NCI-H345 treated with DMSO at 0.1 percent for 48 hours (cell line): ENCODE results near the gene BPIFB2.

Experiments used
- DNase-seq: peaks from one replicate; lab custom pipeline; 2025; ENCODE audit not compliant: unreplicated experiment; lab: John Stamatoyannopoulos, UW

BPIFB2 gene

DNA sequence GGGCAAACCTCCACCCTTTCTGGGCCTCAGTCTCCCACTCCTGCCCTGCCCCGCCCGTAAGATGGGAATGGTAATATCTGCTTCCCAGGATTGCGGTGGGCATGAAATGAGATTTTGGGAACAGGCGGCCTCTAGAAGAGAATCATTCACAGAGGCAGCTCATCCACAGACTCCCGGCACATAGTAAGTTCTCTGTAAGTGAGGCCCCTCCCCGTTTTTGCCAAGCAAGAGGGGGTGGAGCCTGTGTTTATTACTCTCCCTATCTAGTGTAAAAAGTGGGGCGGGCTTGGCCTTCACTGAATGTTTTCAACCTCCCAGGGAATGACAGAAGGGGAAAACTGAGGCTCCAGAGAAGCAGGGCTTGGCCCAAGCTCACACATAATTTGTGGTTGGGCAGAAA lies 23.3 kb upstream of the BPIFB2 start:
- DNase-seq, result no peak

DNA sequence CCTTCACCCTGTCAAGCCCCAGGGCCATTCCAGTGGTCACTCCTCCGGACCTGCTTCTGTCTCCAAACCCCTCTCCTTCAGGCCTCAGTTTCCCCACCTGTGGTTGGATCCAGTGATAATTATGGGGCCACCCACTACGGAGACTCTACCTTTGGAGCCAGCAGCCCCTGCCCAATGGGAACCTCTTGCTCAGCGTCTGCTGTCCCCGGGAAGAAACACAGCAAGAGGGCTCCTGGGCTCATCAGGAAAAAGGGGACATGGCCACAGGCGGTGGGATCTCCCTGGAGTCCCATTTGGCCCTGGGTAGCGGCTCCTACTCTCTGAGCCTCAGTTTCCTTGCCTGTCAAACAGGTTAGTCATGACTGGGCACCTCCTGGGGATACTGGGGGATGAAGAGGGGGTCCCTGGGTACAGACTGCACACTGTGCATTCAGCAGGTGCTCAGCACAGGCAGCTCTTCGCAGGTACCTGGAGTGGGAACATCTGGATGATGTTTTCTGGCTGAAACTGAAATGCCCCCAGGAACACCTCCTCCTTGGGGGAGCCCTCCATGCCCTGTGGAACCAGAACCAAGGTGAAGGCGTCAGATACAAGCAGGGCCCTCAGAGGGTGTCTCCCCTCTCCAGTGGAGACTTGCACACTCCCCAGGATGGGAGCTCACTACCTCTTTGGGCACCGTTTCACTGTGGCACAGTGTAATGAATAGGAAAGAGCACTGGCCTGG lies 22.7 kb upstream of the BPIFB2 start:
- DNase-seq, result no peak

DNA sequence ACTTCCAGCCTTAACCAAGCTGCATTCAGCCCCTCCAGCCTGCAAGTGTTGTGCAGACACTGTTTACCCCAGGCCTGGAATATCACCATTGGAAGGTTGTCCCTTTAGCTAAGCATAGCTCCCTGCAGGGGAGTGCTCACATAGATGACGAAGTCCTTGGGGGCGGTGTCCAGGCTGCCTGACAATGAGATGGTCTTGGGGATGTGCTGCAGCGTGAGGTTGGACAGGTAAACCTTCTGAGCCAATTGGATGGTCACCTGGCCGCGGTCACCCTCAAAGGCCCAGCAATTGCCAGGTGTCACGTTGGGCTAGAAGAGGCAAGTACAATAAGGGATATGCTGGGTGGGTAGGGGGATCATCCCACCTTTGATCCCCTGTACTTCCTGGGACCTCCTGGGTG lies 21.9 kb upstream of the BPIFB2 start:
- DNase-seq, result no peak

DNA sequence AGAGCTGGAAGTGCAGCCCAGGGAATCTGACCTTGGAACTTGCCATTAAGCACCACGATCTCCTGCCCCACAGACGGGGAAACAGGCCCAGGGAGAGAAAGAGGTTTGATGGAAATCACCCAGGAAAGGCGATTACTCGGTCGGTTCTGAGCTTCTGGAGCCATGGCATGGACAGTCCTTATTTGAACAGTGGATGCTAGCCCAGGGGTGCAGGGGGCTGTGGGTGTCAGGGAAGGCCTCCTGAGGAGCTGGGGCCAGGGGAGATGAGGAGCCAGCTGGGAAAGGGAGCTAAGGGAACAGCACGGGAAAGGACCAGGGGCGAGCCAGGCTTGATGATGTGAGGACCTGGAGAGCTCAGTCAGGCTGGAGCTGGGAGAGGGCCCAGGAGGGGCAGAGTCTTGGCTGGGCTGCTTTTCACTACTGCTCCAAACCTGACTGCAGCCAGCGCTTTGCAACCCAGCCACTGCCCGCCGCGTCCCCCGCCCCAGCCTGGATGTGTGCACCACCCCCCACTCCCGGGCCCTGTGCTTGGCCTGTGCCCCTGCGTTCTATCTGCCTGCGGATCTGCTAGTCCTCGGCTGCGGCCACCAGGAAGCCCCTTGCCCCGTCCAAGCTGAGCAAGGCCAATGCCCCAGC lies 21.1 kb upstream of the BPIFB2 start:
- no peak for DNase-seq

DNA sequence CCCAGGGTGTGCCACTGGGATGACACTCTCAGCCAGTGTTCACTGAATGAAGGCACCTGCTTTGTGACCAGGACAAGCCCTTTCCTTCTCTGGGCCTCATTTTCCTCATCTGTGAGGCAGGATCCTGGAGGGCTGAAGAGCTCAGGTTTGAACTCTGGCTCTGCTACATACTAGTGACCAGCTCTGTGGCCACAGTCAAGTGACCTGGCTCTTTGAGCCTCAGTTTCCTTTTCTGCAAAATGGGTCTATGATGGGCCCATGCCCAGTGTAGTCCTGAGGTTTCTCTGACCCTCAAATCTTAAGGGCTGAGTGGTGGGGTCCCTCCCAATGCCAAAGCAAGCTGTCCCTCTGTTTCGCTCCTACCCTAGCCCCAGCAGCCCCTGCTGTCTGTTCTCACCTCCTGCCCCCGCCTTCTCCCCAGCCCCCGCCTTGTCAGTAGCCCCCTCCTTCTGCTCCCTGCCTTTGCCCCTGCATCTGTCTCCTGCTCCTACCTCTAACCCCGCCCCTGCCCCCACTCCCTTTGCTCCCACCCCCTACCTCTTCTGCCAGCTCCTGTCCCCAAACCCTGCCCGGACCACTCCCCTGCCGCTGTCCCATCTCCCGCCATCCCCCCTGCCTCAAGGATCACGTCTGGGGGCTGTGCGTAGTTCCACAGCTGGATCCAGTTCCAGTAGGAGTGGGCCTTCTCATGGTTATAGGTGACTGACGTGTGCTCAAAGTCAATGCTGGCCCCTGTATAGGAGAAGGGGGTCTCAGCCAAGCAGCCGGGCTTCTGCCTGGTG lies 20.3 kb upstream of the BPIFB2 start:
- no peak for DNase-seq

DNA sequence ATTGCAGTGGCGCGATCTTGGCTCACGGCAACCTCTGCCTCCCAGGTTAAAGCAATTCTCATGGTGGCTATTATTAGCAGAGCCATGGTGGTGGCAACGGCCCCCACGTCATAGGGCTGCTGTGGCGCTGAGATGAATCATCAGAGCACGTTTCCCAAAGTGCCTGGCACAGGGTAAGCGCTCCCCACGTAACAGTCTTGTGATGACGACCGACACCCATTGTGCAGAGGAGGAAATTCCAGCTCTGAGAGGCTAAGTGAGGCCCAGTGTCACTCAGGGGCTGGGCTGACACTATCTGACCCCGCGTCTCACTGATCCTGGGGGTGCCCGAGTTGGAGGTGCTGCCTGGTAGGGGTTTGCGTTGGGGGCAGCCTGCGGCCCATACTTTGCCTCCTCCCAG lies 19.5 kb upstream of the BPIFB2 start:
- no peak for DNase-seq

DNA sequence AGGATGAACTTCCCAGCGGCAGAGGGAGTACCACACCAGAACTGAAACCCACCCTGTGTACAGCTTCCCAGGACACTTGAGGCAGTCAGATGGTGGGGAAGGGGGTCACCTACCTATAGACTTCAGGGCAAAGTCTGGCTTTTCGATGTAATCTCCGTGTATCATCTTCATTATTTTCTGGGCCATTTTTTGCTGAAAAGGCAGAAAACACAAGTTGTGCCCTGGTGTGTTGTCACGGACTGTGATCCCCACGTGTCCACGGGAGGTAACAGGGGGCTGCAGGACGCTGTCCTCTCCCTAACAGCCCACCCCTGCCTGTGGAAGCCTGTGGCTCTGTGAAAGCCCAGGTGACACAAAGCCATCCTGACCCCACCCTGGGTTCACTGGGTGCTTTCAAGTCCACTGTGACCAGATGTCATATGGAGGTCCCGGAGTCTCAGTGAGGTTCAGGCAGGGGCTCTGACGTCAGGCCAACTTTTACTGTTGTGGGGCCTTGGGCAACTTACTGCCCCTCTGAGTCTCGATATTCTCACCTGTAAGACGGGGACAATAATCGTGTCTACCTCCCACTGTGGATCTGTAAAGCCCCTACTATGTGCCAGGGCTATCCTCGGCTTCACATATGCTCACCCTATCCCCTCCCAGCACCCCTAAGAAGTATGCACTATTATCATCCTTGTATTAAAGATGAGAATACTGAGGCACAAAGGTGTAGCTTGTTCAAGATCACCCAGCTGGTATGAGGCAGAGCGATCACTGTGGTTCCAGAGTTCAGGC lies 17.8 kb upstream of the BPIFB2 start:
- no peak for DNase-seq

DNA sequence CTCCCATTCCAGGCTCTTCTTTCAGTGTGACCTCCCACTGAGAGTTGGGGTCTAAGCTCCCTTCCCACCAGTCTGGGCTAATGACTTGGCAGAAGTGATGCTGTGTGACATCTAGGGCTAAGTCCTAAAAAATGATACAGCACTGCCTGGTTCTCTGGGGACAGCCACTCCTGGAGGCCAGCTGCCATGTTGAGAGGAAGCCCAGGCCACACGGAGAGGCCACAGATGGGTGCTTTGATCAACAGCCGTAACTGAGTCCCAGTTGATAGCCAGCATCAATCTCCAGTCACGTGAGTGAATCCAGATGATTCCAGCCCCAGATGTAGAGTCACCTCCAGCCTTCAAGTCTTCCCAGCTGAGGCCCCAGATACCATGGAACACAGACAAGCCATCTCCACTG lies 17.1 kb upstream of the BPIFB2 start:
- DNase-seq, result no peak

DNA sequence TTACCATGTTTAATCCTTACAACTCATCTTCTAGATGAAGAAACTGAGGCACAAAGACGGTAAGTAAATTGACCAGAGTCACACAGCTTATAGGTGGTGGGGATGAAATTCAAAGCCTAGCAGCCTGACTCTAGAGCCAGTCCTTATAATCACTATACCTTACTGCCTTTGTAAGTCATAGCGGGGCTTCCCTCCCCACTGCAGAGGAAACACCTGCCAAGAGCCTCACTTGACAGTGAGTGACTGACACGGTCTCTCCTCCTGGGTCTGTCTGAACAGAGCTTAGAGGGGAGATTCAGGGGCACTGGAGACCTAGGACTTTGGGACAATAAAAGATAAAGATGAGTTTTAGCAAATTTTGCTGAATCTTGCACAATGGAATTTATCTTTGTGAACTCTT lies 16.1 kb upstream of the BPIFB2 start:
- no peak for DNase-seq

DNA sequence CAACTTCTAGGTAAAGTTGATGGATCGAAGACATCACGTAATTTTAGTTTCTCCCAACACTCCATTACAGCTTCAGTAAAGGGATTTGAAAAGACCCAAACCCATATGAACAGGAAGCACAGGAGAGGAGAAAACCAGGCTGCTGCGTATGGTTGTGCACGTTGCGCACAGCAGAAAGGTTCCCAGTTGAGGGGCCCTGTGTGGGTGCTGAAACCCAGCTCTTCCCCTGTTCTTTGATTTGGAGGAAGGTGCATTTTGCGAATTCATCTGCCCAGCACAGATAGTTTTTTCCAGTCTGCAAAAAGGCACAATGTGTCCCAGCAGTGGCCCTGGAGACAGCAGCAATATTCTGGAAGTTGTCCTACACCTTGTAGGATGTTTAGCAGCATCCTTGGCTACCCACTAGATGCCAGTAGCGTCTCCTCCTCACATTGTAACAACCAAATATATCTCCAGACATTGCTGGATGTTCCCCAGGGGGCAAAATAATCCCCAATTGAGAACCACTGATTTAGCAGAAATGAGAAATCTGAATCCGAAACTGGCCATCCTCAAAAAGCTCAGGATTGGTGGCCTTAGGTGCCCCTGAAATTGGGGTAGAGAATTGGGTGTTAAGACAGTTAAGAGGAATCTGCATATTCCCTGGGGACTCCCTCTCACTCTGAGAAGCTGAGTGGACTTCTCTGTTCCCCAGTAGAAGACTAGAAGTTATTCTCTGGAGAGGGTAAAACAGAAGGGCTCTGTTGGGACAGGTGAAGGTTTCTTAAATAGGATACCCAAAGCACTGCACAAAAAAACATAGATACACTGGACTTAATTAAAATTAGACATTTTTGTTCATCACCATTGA lies 15.5 kb upstream of the BPIFB2 start:
- DNase-seq, result no peak

DNA sequence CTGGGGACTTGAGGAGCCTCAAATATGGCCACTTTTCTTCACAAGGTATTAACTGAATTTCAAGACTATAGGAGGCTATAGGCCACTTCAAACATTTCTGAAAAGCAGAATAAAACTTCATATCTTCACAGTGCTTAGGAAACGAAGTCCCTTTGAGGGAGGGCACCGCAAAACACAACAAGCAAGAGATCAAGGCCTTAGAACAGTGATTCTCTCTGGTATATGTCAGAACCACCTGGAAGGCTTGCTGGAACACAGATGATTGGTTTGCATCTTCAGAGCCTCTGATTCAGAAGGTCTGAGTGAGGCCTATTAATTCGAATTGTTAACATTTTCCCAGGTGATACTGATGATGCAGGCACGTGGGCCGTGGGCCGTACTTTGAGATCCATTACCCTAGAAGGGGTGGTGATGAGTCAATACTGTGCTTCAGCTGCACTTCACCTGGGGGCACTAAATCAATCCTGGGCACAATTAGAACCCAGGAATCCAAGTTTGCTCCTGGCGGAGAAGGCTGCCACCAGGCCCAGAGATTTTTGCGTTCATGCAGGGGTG lies 13.9 kb upstream of the BPIFB2 start:
- no peak for DNase-seq

DNA sequence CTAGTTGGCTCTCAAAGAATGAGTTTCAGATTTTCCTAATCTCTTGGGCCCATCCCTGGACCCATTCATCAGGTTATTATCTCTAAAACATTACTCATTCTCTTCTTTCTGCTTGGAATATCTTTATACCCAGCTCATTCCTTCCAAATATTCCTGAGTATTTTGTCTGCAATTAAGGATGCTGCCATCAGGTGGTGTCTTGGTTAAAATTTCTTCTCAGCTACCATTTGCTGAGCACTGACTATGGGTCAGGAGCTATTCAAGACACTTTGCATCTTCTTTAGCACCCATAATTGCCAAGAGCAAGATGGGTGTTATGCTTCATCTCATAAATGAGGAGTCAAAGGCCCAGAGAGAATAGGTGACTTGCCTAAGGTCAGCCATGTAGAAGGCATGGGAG lies 11.7 kb upstream of the BPIFB2 start:
- DNase-seq, result no peak

DNA sequence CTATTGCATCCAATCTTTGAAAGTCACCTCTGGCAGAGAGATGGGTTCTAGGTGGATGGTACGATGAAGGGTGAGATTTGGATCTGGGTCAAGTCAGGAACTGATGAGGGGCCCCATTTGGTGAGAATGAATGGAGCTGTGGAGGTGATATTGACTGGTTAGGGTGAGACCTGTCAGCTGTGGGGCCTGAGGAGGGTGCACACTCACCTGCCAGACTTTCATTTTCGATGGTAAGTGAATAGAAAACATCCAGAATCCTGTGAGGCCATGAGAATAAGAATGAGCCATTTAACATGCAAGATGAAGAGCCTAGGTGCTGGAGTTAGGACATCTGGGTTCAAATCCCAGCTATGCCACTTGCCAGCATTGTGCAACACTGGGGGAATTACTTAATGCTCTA lies 10.1 kb upstream of the BPIFB2 start:
- DNase-seq, result no peak

DNA sequence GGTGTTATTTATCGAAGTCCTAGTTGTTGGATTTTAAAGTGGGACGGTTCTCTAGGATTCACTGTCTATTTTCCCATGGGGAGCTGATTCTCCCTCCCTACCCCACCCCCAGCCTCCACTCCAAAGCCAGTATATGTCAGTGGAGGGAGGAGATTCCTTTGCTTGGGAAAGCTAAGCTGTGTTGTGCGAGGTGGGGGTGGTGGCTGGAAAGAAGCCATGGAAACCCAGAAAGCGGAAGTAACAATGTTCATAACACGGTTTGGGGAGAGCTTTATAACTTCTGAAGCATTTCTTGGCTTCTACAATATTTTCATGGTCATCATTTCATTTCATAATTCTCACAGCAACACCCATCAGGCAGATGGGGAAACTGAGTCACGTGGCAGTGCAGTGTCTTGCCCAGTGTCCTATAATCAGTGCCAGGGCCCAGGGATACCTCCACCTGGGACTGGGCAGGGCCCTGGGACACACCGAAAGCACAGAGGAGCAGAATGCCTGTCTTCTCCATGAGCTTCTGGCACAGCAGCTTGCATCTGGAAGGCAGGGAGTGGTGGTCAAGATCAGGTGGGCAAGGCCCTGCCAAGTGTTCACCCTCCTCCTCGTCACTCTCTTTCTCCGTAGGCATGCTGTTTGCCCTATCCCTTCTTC lies 7.8 kb upstream of the BPIFB2 start:
- no peak for DNase-seq

DNA sequence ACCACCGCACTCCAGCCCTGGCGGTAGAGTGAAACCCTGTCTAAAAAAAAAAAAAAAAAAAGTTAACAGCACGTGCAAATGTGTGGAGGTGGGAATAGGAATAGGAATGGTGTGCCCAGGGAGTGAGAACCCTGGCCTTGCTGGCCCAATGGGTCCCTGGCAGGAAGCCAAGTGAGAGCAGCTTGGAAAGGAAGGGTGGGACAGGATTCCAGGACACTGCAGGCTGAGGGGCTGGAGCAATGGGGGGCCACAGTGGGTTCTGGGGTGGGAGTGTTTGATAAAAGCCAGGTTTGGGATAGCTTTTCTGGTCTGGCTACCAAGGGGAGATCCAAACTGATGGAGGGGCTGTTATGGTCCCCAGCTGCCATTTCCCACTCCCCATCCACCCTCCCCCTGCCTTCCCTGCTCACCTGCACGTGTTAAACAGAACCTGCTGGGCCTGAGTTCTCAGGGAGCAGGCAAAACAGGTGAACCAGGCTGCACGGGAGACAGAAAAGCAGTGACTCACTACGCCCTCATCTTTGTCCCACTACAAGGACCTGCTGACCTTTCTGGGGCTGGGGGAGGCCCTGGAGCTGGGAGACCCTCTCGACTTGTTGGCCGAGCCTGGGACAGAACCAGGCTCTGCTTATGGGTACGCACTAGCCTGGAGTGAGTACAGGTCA lies 6.6 kb upstream of the BPIFB2 start:
- DNase-seq, result no peak

DNA sequence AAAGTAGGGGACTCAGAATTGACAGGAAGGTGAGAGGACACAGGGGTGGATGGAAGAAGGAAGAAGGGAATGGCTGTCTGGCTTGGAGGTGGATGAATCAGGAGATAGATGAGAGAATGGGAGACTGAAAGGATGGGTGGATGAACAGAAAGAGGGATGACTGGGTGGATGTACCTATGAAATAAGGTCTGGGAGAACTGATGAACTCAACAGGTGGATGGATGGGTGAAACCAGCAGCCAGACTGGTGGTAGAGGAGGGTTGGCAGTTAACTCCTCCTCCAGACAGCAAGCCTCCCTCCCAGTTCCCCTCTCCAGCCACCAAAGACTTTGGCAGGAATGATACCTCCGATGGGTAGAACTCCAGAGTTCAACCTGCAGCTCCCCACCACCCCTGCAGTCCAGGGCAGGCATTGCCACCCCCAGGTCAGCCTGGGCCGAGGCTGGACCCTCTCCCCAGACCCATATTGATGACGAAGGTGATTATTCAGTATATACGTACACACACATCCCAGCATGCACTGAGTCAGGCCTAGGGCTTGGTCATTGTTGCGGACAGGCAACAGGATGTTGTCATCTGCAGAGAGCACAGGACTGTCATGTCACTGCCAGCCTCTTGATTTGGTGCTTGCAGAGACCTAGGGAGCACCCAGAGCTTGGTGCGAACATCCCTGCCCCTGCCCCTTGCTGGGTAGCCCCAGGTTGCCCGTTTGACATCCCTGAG lies 5.3 kb upstream of the BPIFB2 start:
- no peak for DNase-seq

DNA sequence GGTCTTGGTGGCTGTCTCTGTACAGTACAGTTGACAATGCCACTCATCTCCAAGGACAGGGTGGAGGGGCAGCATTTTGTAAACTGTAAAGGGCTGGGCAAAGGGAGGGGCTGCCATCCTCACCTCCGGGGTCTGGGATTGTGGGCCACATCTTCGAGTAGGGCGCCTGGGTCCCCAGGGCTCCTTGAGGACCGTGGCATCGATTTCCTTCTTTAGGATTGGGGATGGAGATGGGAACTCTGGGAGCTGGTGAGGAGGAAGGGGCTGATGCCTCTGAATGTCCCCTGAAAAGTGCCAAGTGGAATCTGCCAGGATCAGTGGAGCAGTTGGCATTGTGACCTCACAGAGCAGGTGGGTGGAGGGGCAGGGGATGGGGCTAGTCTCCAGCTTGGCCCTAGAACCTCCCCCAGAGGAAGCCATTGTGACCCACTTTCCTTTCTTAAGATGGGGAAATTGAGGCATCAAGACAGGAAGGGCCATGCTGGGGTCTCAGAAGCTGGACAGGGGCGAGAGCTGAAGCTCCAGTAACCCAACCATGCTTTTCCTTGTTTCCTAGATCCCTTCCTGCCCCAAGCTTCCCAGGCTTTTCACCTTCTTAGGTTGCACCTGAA lies 3.3 kb upstream of the BPIFB2 start, which contains the start of gene SUN5:
TSS of gene SUN5 (minus strand) at position 293 of the 611 bp plus-strand sequence. CDS start at position 200, 93 bp downstream.
- no peak for DNase-seq

DNA sequence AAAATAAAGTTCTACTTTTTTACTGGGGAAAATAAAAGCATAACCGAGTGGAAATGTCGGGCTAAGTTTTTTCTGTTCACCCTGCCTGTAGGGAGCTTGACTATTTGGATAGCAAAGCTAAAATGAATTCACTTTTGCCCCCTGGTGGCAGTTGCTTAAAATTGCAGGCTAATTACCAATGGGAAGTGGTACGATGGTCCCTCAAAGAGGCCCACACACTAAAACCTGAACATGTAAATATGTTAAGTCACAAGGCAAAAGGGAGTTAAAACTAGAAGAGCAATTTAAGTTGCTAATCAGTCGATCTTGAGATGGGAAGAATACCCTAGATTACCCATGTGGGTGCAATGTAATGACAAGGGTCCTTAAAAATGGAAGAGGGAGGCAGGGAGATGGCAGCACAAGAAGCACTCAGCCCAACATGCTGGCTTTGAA lies 2.4 kb upstream of the BPIFB2 start:
- no peak for DNase-seq
